Nephron progenitor cell (in vitro differentiated cells): ENCODE data around the gene ABHD2.

Experiments used
- DNase-seq: peaks from one replicate; pipeline ENCODE4 v3.0.0; 2021
- H3K27ac Mint-ChIP-seq: 2 replicates; pipeline ENCODE4 v1.8.0; 2021; ENCODE audit warnings: mild to moderate bottlenecking, moderate library complexity, mixed read lengths
- H3K27me3 Mint-ChIP-seq: 2 replicates; pipeline ENCODE4 v1.8.0; 2021; ENCODE audit warnings: mild to moderate bottlenecking, low read depth, mixed read lengths; ENCODE audit not compliant: poor library complexity
- H3K36me3 Mint-ChIP-seq: 2 replicates; pipeline ENCODE4 v1.8.0; 2021; ENCODE audit warnings: low read depth, mixed read lengths
- H3K4me1 Mint-ChIP-seq: 2 replicates; pipeline ENCODE4 v1.8.0; 2021; ENCODE audit warnings: mixed read lengths
- H3K4me3 Mint-ChIP-seq: 2 replicates; pipeline ENCODE4 v1.8.0; 2021; ENCODE audit warnings: mild to moderate bottlenecking, moderate library complexity, mixed read lengths
- H3K9me3 Mint-ChIP-seq: 2 replicates; pipeline ENCODE4 v1.8.0; 2021; ENCODE audit warnings: mild to moderate bottlenecking, moderate library complexity, mixed read lengths
- TF ChIP-seq, protein P1 (sequence below): fragments of 200-600 bp; sonication (generic); IDR thresholded peaks from 2 replicates; pipeline ENCODE4 v1.5.0; 2021; ENCODE audit warnings: antibody characterized with exemption

Gene ABHD2

DNA sequence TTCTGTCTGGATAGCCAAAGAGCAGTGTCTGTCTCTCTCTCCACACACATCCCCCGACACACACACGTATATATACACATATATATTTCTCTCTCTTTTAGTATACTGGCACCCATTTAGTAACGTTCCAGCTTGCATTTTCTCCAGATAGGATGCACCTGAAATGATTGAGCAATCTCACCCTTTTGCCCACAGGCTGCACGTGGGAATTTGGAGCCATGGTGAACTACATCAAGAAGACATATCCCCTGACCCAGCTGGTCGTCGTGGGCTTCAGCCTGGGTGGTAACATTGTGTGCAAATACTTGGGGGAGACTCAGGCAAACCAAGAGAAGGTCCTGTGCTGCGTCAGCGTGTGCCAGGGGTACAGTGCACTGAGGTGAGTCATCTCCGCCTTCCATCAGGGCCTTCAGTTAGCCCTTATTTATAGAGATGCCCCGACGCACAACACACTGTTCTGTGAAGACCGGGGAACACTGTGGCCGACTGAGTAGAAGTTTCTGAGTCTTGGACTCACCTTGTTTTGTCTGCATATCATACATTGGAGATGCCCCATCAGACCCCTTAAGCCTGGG lies 87.4 kb downstream of the ABHD2 start:
- TF ChIP-seq, protein P1, sequence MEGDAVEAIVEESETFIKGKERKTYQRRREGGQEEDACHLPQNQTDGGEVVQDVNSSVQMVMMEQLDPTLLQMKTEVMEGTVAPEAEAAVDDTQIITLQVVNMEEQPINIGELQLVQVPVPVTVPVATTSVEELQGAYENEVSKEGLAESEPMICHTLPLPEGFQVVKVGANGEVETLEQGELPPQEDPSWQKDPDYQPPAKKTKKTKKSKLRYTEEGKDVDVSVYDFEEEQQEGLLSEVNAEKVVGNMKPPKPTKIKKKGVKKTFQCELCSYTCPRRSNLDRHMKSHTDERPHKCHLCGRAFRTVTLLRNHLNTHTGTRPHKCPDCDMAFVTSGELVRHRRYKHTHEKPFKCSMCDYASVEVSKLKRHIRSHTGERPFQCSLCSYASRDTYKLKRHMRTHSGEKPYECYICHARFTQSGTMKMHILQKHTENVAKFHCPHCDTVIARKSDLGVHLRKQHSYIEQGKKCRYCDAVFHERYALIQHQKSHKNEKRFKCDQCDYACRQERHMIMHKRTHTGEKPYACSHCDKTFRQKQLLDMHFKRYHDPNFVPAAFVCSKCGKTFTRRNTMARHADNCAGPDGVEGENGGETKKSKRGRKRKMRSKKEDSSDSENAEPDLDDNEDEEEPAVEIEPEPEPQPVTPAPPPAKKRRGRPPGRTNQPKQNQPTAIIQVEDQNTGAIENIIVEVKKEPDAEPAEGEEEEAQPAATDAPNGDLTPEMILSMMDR = no peak
- peaks cover 5% of the 10 kb centered on the region for H3K36me3 Mint-ChIP-seq
- no peak for DNase-seq
- no peaks in the 10 kb centered on the region for H3K9me3 Mint-ChIP-seq
- no peak overlapping the region for H3K27ac Mint-ChIP-seq
- H3K4me1 Mint-ChIP-seq = peaks cover 20% of the 10 kb centered on the region
- H3K4me3 Mint-ChIP-seq = no peak overlapping the region
- peaks cover 3% of the 10 kb centered on the region for H3K27me3 Mint-ChIP-seq

DNA sequence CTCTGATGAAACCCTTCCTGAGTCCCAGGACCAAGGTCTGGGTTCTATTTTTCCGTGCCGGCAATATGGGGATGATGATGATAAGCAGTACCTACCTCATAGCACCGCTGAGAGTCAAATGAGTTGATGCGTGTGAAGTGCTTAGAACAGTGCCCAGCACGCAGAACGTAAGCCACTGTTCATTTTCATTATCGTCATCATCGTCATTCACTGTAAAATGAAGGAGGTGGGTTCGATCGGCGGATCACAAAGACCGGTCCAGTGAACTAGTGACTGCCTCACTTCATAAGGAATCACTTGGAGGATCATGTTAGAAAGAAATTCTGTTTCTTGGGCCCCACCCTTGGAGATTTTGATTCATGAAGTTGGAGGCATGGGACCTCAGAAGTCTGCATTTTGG lies 88.9 kb downstream of the ABHD2 start:
- H3K27ac Mint-ChIP-seq = no peak overlapping the region
- peaks cover 3% of the 10 kb centered on the region for H3K27me3 Mint-ChIP-seq
- no peak overlapping the region for H3K4me3 Mint-ChIP-seq
- no peak for DNase-seq
- TF ChIP-seq, protein P1 = no peak
- peaks cover 11% of the 10 kb centered on the region for H3K36me3 Mint-ChIP-seq
- H3K9me3 Mint-ChIP-seq = no peaks in the 10 kb centered on the region
- peaks cover 20% of the 10 kb centered on the region for H3K4me1 Mint-ChIP-seq

DNA sequence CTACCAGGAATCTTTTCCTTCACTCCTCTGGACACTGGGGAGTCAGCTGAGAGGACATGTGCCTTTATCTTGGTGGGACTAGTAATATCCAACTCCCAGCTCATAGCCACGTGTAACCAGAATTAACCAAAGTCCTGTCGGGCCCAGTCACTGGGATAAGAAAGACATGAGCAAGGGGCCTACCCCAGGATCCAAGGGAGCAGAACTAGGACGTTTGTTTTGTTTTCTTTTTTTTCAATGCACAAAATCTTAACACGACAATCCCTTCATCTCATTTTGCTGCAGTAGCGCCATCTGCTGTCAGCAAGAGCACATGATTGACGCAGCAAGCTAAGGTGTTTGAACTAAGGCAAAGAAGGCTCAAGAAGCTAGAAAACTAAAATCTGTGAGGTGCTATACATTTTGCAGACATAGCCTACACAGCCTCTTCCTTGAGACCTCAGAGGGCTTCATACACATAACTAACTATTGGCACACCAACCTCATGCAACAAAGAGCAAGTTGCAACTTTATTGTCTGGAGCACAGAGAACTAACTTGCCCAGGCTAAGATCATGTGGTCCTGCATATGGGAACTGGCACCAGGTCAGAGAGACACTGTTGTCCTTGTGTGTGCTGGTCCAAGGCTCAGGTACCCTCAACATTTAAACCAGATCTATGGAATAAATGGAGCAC lies 89.5 kb downstream of the ABHD2 start:
- Mint-ChIP-seq H3K36me3 (peaks cover 11% of the 10 kb centered on the region), H3K4me1 (peaks cover 20% of the 10 kb centered on the region), H3K27ac (no peak overlapping the region), H3K4me3 (no peak overlapping the region), H3K27me3 (peaks cover 3% of the 10 kb centered on the region), H3K9me3 (no peaks in the 10 kb centered on the region)
- DNase-seq = peak; percentile 66
- TF ChIP-seq, protein P1 = peak; percentile 75

DNA sequence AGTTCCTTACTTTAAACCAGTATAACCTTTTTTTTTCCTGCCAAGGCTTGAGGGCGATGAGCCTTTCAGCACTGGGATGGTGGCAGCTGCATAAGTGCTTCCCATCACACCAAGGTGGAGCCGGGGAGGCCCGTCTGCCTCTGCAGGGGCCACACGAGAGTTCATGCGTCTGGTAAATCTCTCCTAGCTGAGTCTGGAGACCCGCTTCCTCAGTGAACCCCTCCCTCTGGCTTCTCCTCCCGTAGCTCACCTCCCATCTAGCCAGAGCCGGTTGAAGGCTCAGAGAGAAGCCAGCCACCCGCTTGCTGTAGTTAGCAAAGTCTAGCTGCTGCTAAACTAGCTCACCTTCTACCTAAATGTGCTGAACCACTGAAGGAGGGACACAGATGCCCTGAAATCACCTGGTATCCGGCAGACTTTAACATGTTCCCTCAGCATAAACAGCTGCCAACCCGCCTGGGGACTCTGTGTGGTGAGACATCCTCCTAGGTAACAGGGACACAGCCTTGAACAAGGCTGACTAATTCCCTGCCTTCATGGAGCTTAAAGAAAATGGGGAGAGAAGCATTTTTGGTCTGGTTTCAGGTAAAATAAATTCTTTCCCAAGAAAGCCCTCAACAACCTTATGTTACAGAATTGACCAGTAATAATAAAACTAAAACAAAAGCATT lies 90.2 kb downstream of the ABHD2 start:
- no peak for DNase-seq
- TF ChIP-seq, protein P1 = no peak
- no peak overlapping the region for H3K27ac Mint-ChIP-seq
- peaks cover 11% of the 10 kb centered on the region for H3K36me3 Mint-ChIP-seq
- H3K4me3 Mint-ChIP-seq = no peak overlapping the region
- H3K9me3 Mint-ChIP-seq = no peaks in the 10 kb centered on the region
- H3K4me1 Mint-ChIP-seq = peaks cover 17% of the 10 kb centered on the region
- peaks cover 3% of the 10 kb centered on the region for H3K27me3 Mint-ChIP-seq

DNA sequence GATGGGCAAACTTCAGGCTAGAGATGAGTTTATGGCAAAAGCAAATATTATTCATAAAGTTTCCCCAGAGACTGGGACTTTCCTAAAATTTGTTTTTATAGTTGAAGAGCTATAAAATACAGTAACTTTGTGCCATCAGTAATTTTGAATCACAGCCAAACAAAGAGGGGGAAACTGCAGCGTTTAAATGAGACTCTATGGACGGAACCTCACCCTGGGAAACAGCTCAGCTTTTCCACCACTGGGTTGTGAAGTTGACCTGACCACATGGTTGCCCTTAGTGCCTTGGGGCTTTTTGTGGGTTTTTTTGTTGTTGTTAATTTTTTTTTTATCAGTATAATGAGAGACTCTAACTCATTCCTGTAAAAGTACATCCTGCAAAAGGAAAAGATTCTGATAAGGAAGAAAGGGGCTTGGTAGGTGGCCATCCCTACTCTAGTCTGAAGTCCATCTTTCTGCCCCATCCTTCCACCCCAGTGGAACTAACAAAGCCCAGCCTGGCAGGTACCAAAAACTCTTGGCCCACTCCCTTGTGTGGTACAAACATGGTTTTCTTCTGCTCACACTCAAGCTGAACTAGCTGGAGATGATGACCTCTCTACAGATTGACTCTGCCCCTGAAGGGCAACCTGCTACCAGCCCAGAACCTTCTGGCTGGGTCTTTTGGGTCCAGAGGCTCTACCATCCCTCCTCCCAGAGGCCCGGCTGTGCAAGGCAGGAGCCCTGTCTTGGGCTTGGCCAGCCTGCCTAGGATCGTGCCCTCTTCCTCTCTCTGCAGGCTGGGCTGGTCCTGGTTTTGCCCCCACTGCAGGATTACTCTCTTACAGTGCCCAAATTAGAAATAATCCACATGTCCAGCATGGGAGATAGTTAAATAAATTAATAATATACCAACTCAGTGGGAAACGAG lies 92.0 kb downstream of the ABHD2 start:
- DNase-seq = no peak
- Mint-ChIP-seq H3K9me3 (no peaks in the 10 kb centered on the region), H3K27me3 (no peaks in the 10 kb centered on the region), H3K36me3 (peaks cover 15% of the 10 kb centered on the region), H3K4me3 (no peak overlapping the region), H3K4me1 (peaks cover 11% of the 10 kb centered on the region), H3K27ac (no peak overlapping the region)
- TF ChIP-seq, protein P1 = no peak
